HEK293 (cell line): Measurements from ENCODE around the gene MCFD2.

ENCODE experiments used
- CTCF ChIA-PET: fragments of 350-600 bp; formaldehyde crosslinking; extraction: SDS; loops from one replicate; lab custom pipeline; 2021; ENCODE audit warnings: antibody characterized with exemption; lab: Yijun Ruan, JAX
- POLR2A ChIA-PET: fragments of 300-600 bp; formaldehyde crosslinking; extraction: SDS; loops from one replicate; lab custom pipeline; 2020; ENCODE audit warnings: antibody characterized with exemption, inconsistent platforms; lab: Yijun Ruan, JAX
- H3K27ac ChIP-seq: fragments of 200-500 bp; sonication (Bioruptor generic); 2 replicates; pipeline ENCODE4 v1.5.1; 2014; ENCODE audit warnings: low read depth, low read length, control low read depth, inconsistent platforms; ENCODE audit errors: extremely low read depth
- H3K36me3 ChIP-seq, 2 experiments: fragments of 200-500 bp in 1 of 2; sonication (Bioruptor generic) in 1 of 2; 1 replicate in 1 of 2; 2 replicates in 1 of 2; pipeline ENCODE4 v1.5.1; 2014 to 2017; ENCODE audit warnings: inconsistent platforms in 2 of 2, low read length in 2 of 2; ENCODE audit not compliant: control insufficient read depth in 2 of 2, insufficient read depth in 1 of 2
- H3K4me1 ChIP-seq: fragments of 200-500 bp; sonication (Bioruptor generic); 2 replicates; pipeline ENCODE4 v1.5.1; 2014; ENCODE audit warnings: mild to moderate bottlenecking, low read length, inconsistent platforms; ENCODE audit not compliant: control insufficient read depth, insufficient read depth
- H3K4me3 ChIP-seq: 2 replicates; pipeline ENCODE4 v1.5.1; 2011; ENCODE audit warnings: low read depth, mild to moderate bottlenecking, control low read depth, low read length, moderate library complexity
- H3K9me3 ChIP-seq: fragments of 200-500 bp; sonication (Bioruptor generic); 2 replicates; pipeline ENCODE4 v1.5.1; 2014; ENCODE audit warnings: low read depth, low read length, inconsistent platforms; ENCODE audit not compliant: control insufficient read depth, insufficient read depth
- AEBP2 ChIP-seq: fragments of 450-650 bp; formaldehyde crosslinking; IDR thresholded peaks from 2 replicates; pipeline ENCODE4 v1.5.1; 2016; ENCODE audit warnings: missing biosample characterization, missing genetic modification characterization, borderline replicate concordance
- EGR2 ChIP-seq: fragments of 450-650 bp; formaldehyde crosslinking; IDR thresholded peaks from 2 replicates; pipeline ENCODE4 v1.5.1; 2016; ENCODE audit warnings: low read depth, missing biosample characterization, missing genetic modification characterization
- HIC1 ChIP-seq: fragments of 450-650 bp; formaldehyde crosslinking; IDR thresholded peaks from 2 replicates; pipeline ENCODE4 v1.5.1; 2016; ENCODE audit warnings: missing biosample characterization, missing genetic modification characterization
- HOXA7 ChIP-seq: sonication (generic); formaldehyde crosslinking; IDR thresholded peaks from 2 replicates; pipeline ENCODE4 v1.8.1; 2022; ENCODE audit warnings: missing genetic modification reagents, borderline replicate concordance
- PBX3 ChIP-seq: sonication (generic); formaldehyde crosslinking; IDR thresholded peaks from 2 replicates; pipeline ENCODE4 v1.8.1; 2022; ENCODE audit warnings: mild to moderate bottlenecking, moderate library complexity, missing genetic modification reagents
- PRDM2 ChIP-seq: fragments of 450-650 bp; formaldehyde crosslinking; IDR thresholded peaks from 2 replicates; pipeline ENCODE4 v1.5.1; 2016; ENCODE audit warnings: missing biosample characterization, missing genetic modification characterization, borderline replicate concordance
- SALL2 ChIP-seq: fragments of 450-650 bp; formaldehyde crosslinking; IDR thresholded peaks from 2 replicates; pipeline ENCODE4 v1.5.0; 2017; ENCODE audit warnings: missing biosample characterization, mild to moderate bottlenecking, missing genetic modification characterization, borderline replicate concordance
- SP2 ChIP-seq: fragments of 450-650 bp; formaldehyde crosslinking; IDR thresholded peaks from 2 replicates; pipeline ENCODE4 v1.5.1; 2016; ENCODE audit warnings: missing biosample characterization, missing genetic modification characterization
- ZBTB1 ChIP-seq: fragments of 450-650 bp; formaldehyde crosslinking; IDR thresholded peaks from 2 replicates; pipeline ENCODE4 v1.5.1; 2016; ENCODE audit warnings: missing biosample characterization, missing genetic modification characterization
- ZBTB20 ChIP-seq: fragments of 450-650 bp; formaldehyde crosslinking; IDR thresholded peaks from 2 replicates; pipeline ENCODE4 v1.5.1; 2016; ENCODE audit warnings: missing biosample characterization, missing genetic modification characterization
- ZBTB26 ChIP-seq: fragments of 450-650 bp; formaldehyde crosslinking; optimal IDR thresholded peaks from 2 replicates; pipeline ENCODE3; 2016; ENCODE audit warnings: missing biosample characterization, mild to moderate bottlenecking, missing genetic modification characterization
- ZNF184 ChIP-seq: fragments of 450-650 bp; IDR thresholded peaks from 2 replicates; pipeline ENCODE4 v1.5.1; 2018; ENCODE audit warnings: missing biosample characterization, mild to moderate bottlenecking, missing genetic modification characterization
- ZNF23 ChIP-seq: fragments of 450-650 bp; formaldehyde crosslinking; IDR thresholded peaks from 2 replicates; pipeline ENCODE4 v1.5.1; 2016; ENCODE audit warnings: missing biosample characterization, missing genetic modification characterization, borderline replicate concordance
- ZNF239 ChIP-seq: fragments of 450-650 bp; formaldehyde crosslinking; IDR thresholded peaks from 2 replicates; pipeline ENCODE4 v1.5.1; 2016; ENCODE audit warnings: missing biosample characterization, missing genetic modification characterization
- ZNF394 ChIP-seq: fragments of 450-650 bp; formaldehyde crosslinking; IDR thresholded peaks from 2 replicates; pipeline ENCODE4 v1.5.1; 2016; ENCODE audit warnings: missing biosample characterization, missing genetic modification characterization, mild to moderate bottlenecking, moderate library complexity, borderline replicate concordance
- ZNF514 ChIP-seq: fragments of 450-650 bp; formaldehyde crosslinking; IDR thresholded peaks from 2 replicates; pipeline ENCODE4 v1.5.1; 2016; ENCODE audit warnings: missing biosample characterization, missing genetic modification characterization
- ZNF76 ChIP-seq: fragments of 450-650 bp; formaldehyde crosslinking; IDR thresholded peaks from 2 replicates; pipeline ENCODE4; 2016; ENCODE audit warnings: low read depth, missing biosample characterization, missing genetic modification characterization, borderline replicate concordance
- ZNF777 ChIP-seq: fragments of 450-650 bp; formaldehyde crosslinking; IDR thresholded peaks from 2 replicates; pipeline ENCODE4 v1.5.1; 2017; ENCODE audit warnings: missing biosample characterization, missing genetic modification characterization, borderline replicate concordance
- ZNF837 ChIP-seq: fragments of 450-650 bp; formaldehyde crosslinking; IDR thresholded peaks from 2 replicates; pipeline ENCODE4 v1.5.1; 2016; ENCODE audit warnings: missing biosample characterization, missing genetic modification characterization
- ZSCAN23 ChIP-seq: fragments of 450-650 bp; formaldehyde crosslinking; IDR thresholded peaks from 2 replicates; pipeline ENCODE4 v1.5.1; 2016; ENCODE audit warnings: missing biosample characterization, missing genetic modification characterization

Gene MCFD2

GRCh38 chr2:46855805-46856204 is 59.8 kb downstream of the MCFD2 start (continued):
- TF ChIP-seq EGR2 (no peak), ZNF184 (tag by site-specific recombination) (no peak), ZNF514 (tag by site-specific recombination) (no peak), ZNF394 (no peak), ZSCAN23 (tag by site-specific recombination) (no peak), HIC1 (tag by site-specific recombination) (no peak), AEBP2 (tag by site-specific recombination) (no peak), ZBTB1 (tag by site-specific recombination) (no peak), PRDM2 (tag by site-specific recombination) (no peak), SP2 (tag by site-specific recombination) (no peak)

GRCh38 chr2:46854260-46854659 is 61.3 kb downstream of the MCFD2 start:
- Histone ChIP-seq H3K9me3 (no peaks in the 10 kb centered on the region), H3K4me3 (no peak overlapping the region)
- CTCF ChIA-PET: interaction anchor here (0.6 kb wide), 1 partner anchor 142 kb away, joined by 4 read pairs; no protein-coding TSS in a partner anchor
- TF ChIP-seq ZNF76 (tag by site-specific recombination) (no peak), ZNF184 (tag by site-specific recombination) (no peak), ZNF777 (tag by site-specific recombination) (no peak), PBX3 (CRISPR knock-in tag) (no peak), ZSCAN23 (tag by site-specific recombination) (no peak), HOXA7 (CRISPR knock-in tag) (no peak), AEBP2 (tag by site-specific recombination) (no peak), ZNF23 (tag by site-specific recombination) (no peak), ZBTB20 (tag by site-specific recombination) (no peak), ZBTB26 (tag by site-specific recombination) (no peak), SALL2 (tag by site-specific recombination) (no peak), ZNF239 (tag by site-specific recombination) (no peak), ZNF837 (tag by site-specific recombination) (no peak)
- TF ChIP-seq, all 188 proteins: peak for 0
- H3K36me3 ChIP-seq: no peaks in the 10 kb centered on the region
- peaks cover 3% of the 10 kb centered on the region for H3K4me1 ChIP-seq
- H3K27ac ChIP-seq: no peak overlapping the region
- POLR2A ChIA-PET: no interaction called here
